Activated T-helper 9 cell treated with anti-CD3 and anti-CD28 coated beads, Interleukin-2, amount 50 U/mL, for 16 hours (primary cell): ENCODE measurements around the gene FRMD5.

Experiments
- DNase-seq: peaks from one replicate; pipeline ENCODE4 v3.0.0-alpha.2; 2020; ENCODE audit warnings: low read depth

FRMD5 gene

DNA sequence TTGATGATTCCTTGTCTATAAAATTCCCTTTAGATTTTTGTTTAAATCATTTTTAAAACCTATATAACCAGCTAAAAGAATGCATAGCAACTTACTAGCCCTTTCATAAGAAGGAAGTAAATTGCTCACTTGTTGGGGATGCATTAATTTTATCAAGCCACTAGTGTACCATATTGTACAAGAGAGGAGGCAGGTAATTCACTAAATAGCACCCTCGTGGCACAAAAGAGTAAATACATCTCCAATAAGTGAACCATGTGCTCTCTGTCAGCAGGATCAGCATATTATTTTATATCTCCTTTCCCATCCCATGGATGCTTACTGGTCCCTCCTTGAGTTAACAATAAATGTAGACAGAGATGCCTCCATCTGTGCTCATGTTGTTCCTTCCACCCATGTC is 34.3 kb downstream of the FRMD5 start:
- DNase-seq, result no peak

DNA sequence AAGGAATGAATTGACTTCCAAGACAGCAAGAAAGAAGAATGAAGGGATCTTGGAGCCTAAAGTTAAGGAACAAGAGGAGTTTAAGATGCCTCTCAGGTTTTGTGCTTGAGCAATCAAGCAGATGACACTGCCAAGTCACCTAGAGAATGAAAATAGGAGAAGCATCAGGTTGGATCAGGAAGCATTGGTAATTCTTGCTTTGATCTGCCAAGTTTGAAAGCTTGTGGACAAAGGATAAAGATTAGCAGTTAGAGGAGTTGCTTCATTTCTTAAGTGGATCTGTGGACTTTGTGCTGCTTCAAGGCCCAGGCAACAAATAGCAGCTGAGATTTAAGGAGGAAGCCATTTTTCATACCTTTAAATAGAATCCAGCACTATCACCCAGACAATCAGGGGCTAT is 35.6 kb downstream of the FRMD5 start:
- DNase-seq, result no peak

DNA sequence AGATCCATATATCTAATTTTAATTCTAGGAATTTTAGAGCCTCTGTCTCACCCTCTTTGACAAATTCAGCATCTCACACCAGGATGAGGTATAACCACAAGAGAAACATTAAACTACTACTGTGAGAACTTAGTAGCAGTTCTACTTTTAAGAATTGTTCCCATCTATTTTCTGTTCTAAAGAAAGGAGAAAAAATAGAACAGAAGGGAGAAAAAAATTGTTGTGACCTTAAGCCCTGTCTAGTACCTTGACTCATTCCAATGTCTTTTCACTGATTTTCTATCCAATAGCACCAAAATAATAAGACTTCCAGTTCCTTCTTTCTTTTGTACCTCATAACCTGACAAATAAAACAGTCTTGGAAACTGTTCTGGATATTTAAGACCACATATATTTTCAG is 37.0 kb downstream of the FRMD5 start:
- DNase-seq, result no peak

DNA sequence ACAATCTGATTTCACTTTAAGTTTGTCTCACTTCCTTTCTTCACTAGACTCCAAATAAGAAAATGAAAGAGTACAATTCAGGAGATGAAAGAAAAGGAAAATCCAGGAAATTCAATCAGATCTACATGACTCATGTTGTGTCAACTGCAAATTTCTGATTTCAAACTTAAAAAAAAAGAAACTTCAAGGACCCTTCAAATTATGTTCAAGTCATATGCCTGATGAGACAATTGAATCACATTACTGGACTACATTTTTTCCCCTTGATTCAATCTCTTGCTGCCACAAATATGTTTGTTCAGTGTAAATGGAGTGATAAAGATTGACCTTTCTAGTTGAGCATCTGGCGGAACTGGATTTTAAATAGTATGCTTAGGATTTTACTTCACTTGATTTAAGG is 37.4 kb downstream of the FRMD5 start:
- no peak for DNase-seq

DNA sequence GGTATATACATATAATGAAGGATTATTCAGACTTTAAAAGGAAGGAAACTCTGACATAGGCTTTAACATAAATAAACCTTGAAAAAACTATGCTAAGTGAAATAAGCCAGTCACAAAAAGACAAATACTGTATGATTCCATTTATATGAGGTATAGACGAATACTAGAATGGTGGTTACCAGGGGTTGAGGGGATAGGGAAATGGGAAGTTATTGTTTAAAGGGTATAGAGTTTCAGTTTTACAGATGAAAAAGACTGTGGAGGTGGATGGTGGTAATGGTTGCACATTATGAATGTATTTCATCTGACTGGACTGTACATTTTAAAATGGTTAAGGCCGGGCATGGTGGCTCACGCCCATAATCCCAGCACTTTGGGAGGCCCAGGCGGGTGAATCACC is 41.7 kb downstream of the FRMD5 start:
- DNase-seq, result no peak

DNA sequence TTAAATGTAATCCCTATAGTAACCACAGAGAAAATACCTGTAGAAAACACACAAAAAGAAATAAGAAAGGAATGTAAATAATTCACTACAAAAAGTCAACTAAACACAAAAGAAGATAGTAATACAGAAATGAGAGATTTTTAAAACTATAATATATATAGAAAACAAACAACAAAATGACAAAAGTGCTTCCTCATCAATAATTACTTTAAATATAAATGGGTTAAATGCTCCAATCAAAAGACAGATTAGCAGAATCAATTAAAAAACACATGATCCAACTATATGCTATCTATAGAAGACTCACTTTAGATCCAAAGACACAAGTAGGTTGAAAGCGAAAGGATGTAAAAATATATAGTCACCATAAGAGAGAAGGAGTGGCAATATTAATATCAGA is 45.8 kb downstream of the FRMD5 start:
- DNase-seq, result no peak

DNA sequence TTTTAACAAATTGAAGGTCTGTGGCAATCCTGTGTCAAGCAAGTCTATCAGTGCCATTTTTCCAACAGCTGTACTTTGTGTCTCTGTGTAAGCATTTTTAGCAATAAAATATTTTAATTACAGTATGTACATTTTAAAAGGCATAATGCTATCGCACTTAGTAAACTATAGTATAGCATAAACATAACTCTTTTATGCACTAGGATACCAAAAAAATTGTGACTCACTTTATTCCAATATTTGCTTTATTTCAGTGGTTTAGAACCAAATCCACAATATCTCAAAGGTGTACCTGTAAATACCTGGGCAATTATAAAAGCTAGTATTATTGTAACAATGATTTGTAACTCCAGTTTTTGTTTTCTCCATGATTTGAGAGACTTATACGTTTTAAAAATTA is 46.5 kb downstream of the FRMD5 start:
- DNase-seq, result no peak

DNA sequence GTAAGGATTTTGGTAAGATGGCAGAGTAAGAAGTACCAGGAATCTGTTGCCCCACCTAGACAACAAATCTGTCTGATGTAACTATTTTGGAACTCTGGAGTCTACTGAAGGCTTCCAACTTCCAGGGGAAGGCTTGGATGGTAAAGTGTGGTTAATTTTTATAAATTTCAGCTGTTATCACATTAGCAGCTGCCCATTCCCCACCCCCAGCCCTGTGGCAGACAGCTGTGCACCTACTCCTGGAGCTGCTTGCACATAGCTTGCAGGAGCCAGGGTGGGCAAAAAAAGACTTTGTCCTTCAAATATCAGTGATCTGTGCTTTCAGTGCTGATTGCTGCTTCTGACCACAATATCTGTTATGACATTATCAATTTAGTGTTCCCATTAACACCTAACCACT is 47.4 kb downstream of the FRMD5 start:
- no peak for DNase-seq

DNA sequence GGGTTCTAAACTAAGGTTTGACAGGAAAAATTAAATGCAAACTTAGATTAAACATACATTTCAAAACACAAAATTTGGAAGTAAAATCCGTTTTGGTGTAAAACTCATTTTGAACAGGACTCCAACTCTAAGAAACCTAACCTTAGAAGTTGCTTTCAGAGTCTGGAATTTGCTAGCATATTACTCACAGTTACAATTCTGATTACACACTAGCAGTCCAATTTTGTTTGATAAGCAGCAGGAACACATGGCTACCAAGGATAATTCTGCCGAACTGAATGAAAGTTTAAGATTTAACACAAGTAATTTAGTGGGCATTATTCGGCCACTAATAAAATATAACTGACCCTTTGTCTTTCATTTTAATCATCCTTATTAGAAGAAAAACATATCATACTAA is 49.6 kb downstream of the FRMD5 start:
- no peak for DNase-seq

DNA sequence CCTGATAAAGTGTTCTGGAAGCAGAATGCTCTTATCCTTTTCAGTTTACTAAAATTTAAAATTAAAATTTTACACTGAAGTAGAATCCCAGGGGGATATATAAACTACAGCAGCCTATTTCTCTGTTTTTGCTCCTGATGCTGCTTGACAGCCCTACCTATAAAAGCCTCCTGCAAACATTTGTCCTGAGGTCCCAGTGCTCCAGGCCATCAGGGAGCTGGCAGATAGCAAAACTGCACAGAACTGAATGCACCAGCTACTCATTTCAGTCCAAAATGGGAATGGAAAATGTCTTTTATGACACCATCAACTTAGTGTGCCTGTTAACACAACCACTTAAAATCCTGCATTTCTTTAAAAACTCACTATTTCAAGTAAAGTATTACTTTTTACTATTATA is 50.1 kb downstream of the FRMD5 start:
- no peak for DNase-seq

DNA sequence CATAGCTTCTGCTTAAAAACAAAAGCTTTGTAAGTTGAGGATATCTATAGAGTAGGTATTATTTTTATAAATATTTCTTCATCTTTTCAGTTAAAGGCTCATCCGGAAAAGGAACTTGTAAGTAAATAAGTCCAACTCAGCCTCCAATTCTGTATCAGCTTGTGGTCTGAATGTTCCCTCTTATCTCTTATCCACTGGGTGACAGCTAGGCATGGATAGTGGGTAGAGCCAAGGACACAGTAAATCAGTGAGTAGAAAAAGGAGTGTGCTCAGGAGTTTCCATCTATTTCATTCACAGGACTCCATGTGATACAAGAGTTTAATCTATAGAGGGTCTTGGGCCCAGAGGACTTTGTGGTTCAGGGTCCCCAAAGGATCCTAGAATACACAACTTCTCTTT is 50.9 kb downstream of the FRMD5 start:
- no peak for DNase-seq

DNA sequence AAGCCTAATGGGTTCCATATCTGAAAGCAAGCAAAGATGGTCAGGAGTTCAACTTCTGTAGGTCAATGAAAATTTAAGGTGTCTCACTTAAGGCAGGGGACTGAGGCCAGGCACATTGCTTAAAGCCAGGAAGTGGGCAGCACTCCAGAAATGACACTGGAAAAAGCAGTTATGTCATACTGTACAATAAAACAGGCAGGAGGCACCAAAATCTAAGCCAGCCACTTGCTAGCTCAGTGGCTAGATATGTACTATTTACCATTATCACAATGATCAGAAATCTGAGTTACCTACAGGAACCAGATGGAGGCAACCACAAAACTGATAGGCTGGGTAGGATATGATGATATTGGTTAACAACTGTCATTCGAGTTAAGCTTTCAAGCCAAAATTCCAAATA is 57.3 kb downstream of the FRMD5 start:
- no peak for DNase-seq

DNA sequence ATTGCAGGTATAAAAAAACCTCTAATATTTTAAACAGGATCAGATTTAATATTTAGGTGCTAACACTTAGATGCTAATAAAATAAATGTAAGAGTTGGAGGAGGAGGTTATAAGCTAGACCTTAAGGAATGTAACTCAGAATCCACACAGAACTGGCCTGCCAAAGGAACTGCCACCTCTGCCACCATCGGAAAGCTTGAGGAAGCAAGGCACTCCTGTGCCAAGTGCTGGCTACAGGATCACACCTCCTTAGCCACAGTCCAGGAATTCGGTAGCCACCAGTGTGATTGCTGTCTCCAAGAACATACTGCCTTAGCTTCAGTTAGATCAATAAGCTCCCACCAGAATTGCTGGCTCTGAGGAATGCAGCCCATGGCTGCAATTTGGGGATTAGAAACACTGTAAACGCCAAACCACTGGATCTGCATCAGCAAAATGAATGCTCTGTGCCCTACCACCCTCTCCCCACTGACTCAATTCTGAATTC is 58.0 kb downstream of the FRMD5 start:
- DNase-seq, result no peak

DNA sequence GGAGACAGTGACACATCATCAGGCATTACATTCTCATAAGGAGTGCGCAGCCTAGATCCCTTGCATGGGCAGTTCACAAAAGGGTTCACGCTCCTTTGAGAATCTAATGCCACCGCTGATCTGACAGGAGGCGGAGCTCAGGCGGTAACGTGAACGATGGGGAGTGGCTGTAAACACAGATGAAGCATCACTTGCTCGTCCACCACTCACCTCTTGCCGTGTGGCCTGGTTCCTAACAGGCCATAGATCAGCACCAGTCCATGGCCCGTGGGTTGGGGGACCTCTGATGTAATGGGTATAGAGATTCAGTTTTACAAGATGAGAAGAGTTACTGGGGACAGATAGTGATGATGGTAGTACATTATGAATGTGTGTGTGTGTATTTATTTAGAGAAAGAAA is 63.0 kb downstream of the FRMD5 start:
- no peak for DNase-seq

DNA sequence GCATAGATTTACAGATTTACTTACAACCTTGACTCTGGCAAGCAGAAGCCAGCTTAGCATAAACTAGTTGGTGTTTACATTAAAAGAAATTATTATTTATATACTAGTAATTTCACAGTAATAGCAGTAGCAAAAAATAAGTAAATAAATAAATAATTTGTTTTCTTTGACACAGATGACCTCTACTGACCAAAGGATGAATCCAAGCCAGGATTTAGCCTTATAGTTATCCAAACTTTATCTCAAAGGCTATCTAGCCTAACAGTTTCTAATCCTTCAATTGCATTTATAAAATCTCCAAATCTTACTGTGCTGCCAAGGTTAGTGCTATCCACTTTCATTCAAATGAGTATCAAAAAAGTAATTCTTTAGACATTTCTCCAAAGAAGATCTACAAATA is 64.3 kb downstream of the FRMD5 start:
- no peak for DNase-seq

DNA sequence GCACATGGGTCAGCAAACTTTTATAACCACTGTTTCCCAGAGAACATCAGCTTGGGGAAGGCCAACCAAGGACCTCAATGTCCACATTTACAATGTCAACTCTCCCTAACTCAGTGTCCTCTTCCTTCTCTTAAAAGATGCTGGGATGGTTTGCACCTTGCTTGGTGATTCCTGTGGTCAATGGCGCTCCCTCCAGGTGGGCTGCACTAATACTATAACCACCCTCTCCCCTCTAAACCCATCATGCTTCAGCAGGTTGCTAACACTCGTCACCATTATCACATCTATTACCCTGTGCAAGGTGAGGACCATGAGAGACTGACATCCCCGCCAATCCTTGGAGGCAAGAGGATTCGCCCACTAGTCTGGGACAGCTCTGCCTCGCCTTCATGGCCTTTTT is 65.2 kb downstream of the FRMD5 start:
- DNase-seq, result no peak

DNA sequence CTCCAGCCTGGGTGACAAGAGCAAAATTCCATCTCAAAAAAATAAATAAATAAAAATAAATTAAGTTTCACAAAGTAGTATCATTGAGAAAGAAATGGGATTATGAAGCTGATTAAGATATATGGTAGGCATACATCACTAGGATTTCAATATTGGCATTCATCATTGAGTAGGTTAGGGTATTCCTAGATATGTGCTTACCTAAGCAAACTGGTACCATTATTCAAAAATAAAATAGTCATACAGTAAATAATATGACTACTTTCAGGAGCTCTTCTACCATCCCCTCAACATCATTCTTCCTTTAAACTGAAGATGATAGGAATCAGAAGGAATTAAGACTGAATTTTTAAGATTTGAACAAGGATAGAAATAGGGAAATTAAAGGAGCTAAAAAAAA is 66.6 kb downstream of the FRMD5 start:
- DNase-seq, result no peak

DNA sequence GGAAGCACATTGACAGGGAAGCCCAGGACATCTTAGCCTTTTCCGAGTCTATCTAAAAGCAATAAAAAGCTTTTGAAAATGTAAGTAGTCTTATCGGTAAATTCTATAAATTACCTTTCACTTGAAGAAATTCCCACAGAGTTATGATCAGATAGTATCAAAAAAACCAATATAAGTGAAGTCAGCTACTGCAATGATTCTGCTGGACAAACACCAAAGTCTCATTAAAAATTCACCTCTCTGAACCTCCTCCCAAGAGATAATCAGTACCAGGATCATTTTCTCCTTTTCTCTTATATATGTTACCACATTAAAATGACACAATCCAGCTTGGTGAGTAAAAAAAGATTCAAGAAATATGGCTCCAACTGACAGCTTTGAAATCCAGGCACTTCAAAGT is 69.2 kb downstream of the FRMD5 start:
- no peak for DNase-seq

DNA sequence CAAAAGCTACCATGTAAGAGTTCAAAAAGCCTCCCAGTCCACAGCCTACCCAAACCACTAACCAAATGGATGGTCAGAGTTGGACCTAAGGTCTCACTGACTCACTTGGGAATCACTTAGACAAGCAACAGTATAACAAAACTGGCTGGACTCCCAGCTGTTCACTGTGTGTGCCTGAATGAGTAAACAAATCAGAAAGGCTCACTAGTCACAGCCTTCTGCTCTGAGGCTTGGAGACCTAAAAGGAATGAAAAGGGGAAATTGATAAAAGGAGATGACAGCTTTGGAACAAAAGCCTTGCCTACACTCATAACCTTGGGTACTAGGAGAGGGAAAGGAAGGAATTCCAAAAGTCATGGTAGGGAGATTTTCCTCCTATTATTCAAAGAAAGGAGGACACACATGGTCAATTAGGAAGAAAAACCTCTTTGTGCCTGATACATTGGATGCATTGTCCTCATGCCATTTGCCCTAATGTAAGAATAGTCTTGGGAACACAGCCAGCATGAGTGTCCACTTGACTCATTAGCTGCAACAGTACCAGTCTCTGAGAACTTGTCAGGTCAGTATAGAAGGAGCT is 92.3 kb downstream of the FRMD5 start:
- no peak for DNase-seq

DNA sequence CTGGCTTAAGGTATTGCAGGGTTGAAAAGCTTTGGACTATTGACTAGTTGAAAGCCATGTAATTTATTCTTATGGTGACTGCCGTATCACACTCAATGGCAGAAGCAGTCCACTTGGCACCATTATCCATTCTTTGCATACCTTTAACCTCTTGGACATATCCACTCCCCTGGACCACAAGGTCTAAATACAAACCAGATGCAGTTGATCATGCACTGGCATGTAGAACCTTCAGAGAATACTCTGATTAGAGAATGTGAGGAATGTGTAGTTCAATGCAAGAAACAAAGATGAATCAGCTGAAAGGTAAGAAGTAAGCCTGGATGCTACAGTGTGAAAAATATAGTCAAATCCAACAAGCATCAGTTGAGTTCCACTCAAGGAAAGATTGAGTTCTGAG is 93.1 kb downstream of the FRMD5 start:
- DNase-seq, result no peak

DNA sequence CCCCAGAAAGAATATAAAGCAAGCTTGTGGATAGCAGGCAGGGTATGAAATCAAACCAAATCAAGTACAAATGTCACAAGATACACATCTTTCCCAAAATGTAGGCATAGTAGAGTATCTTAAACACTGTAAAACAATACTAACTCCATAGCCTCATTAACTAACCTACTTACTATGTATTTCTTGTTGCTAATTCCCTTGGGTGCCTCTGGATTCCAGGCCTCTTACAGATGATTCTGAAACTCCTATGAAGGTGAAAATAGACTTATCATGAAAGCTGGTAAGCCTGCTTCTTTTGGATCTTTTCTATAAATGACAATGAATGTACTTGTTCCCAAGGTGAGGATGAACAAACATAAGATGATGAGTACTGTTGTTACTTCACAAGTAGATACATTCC is 93.8 kb downstream of the FRMD5 start:
- no peak for DNase-seq

DNA sequence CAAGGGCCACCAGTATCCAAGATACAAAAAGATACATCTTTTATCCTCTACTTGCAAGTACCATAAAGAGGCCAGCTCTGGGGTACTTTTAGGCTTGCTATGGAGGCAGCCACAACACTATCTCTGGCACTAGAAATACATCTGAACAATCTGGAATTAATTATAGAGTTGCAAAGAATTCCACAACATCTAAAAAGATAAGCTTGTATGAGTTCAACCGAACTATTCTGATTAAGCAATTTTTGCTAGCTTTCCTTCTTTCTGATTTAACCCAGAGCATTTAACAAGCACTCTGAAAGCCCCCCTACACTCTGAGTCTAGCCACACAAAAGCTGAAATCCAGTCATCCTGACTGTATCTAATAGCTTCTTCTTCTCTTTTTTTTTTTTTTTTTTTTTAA is 95.4 kb downstream of the FRMD5 start:
- no peak for DNase-seq

DNA sequence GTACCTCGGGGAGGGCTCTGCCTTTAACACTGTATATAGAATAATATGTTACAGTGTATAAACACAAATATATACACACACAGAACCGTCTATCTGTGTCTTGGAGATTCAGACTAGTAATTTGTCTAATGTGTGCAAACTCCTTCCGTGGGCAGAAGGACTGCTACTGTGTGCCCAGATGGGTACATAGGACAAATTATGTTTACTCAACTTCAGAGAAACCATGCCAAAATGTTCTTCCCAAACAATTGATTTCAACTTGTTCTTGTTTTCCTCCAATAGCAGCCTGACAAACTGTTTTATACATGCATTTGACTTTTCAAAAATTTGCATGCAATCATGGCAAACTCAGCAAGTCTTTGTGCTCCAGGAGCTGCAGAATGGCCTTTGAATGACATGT is 97.5 kb downstream of the FRMD5 start:
- no peak for DNase-seq

DNA sequence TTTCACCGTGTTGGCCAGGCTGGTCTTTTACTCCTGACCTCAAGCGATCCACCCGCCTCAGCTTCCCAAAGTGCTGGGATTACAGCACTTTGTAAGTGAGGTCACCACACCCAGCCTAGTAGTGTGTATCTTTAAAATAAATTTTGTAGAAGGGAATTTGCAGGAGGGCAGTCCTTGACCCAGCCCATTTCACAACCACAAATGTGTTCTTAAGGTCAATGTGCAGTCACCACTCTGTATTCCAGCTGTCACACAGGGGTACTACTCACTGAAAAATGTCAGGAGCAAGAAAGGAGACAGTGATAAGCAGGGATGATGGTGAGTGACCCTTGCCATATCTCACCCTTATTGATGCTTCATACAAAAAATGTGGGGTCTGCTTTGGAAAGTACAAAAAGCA is 98.5 kb downstream of the FRMD5 start:
- no peak for DNase-seq

DNA sequence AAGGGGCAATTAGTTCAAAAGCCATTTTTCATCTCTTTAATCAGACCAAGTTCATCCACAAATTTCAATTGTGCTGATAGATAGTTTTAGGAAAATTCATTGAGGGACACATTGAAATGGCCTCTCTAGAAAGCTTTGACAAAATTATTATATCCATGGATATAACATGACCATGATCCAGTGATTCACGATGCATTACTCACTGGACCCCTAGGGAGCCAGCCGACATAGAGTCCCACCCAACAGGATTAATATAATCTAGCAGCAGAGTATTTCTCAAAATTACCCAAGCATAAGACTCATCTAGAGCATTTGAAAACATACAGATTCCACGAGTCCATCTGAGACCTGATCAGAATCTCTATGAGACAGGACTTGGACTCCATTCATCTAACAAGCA is 100.3 kb downstream of the FRMD5 start:
- no peak for DNase-seq
